Measurements from ENCODE around the gene POLK. TPM values are rescaled to one million over a fixed set of nuclear protein-coding genes. Genes with fewer than 3 reads are reported as not detected.
A peak's percentile ranks its signal among the peaks of the same experiment; 100 is the strongest.

The POLK gene
- total RNA-seq, 2 donors from 2014 or later = 11.3 to 14.8 TPM

DNA sequence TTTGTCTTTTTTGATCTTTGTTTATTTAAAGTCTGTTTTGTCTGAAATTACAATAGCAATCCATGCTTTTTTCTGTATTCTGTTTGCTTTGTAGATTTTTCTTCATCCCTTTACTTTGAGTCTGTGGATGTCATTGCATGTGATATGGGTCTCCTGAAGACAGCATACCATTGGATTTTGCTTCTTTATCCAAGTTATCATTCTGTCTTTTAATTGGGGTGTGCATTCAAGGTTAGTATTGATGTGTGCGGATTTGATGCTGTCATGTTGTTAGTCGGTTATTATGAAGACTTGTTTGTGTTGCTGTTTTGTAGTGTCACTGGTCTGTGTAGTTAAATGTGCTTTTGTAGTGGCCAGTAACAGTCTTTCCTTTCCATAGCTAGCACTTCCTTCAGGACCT, 23.0 kb downstream of the POLK start:
- Histone ChIP-seq H3K4me1 (ENCODE audit: control insufficient read depth, insufficient read depth, low read length) (peaks cover 8% of the 10 kb centered on the region), H3K27ac (ENCODE audit: low read depth, low read length) (no peak overlapping the region), H3K4me3 (ENCODE audit: low read length) (no peak overlapping the region), H3K9me3 (ENCODE audit: control insufficient read depth, low read length) (peaks cover 32% of the 10 kb centered on the region), H3K27me3 (ENCODE audit: control insufficient read depth, insufficient read depth, low read length, poor library complexity, severe bottlenecking) (no peaks in the 10 kb centered on the region), H3K36me3 (ENCODE audit: control insufficient read depth, insufficient read depth, low read length) (no peaks in the 10 kb centered on the region), H3K9ac (ENCODE audit: extremely low read depth, low read length, poor library complexity, severe bottlenecking) (no peak overlapping the region)
- Mint-ChIP-seq H3K36me3 (ENCODE audit: low read depth) (peaks cover 27% of the 10 kb centered on the region), H3K4me3 (no peak overlapping the region), H3K9me3 (peaks cover 24% of the 10 kb centered on the region), H3K4me1 (peaks cover 16% of the 10 kb centered on the region), H3K27ac (no peak overlapping the region), H3K27me3 (ENCODE audit: insufficient read depth) (no peaks in the 10 kb centered on the region)
- no peak for DNase-seq
- 78% methylated on average over 2 of the region's 2 CpGs; no CpG with 5 or more reads in 1 of the 2 experiments for WGBS, 2 experiments (ENCODE audit: insufficient coverage in 1 of 2, insufficient read length in 1 of 2)
- TF ChIP-seq, protein P1, sequence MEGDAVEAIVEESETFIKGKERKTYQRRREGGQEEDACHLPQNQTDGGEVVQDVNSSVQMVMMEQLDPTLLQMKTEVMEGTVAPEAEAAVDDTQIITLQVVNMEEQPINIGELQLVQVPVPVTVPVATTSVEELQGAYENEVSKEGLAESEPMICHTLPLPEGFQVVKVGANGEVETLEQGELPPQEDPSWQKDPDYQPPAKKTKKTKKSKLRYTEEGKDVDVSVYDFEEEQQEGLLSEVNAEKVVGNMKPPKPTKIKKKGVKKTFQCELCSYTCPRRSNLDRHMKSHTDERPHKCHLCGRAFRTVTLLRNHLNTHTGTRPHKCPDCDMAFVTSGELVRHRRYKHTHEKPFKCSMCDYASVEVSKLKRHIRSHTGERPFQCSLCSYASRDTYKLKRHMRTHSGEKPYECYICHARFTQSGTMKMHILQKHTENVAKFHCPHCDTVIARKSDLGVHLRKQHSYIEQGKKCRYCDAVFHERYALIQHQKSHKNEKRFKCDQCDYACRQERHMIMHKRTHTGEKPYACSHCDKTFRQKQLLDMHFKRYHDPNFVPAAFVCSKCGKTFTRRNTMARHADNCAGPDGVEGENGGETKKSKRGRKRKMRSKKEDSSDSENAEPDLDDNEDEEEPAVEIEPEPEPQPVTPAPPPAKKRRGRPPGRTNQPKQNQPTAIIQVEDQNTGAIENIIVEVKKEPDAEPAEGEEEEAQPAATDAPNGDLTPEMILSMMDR (conservative IDR thresholded peaks at IDR 0.05) = no peak

DNA sequence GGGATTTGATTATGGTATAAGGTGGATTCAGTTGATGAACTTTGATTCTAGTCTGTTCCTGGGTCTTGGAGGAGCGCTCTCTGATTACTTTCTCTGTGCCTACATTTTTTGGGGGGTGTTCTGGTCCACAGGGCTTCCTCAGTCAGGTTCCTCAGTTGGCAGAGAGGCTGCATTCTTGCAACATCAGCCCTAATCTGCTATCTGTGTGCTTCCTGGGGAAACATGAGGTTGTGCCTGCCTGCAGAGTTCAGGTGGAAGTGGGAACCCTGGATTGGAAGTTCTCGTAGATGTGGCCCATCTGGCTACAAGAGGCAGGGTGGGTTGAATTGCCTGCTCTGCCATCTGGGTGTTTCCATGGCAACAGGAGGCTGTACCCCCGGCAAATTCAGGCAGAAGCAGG, 24.5 kb downstream of the POLK start:
- peaks cover 32% of the 10 kb centered on the region for H3K9me3 ChIP-seq (ENCODE audit: control insufficient read depth, low read length)
- peaks cover 8% of the 10 kb centered on the region for H3K4me1 ChIP-seq (ENCODE audit: control insufficient read depth, insufficient read depth, low read length)
- Mint-ChIP-seq H3K9me3 (peaks cover 24% of the 10 kb centered on the region), H3K4me1 (peaks cover 18% of the 10 kb centered on the region), H3K36me3 (ENCODE audit: low read depth) (peaks cover 29% of the 10 kb centered on the region), H3K27me3 (ENCODE audit: insufficient read depth) (no peaks in the 10 kb centered on the region), H3K27ac (no peak overlapping the region), H3K4me3 (no peak overlapping the region)
- 95 to 100% methylated on average over 2 to 3 of the region's 3 CpGs for WGBS, 2 experiments (ENCODE audit: insufficient coverage in 1 of 2, insufficient read length in 1 of 2)
- TF ChIP-seq, protein P1 (conservative IDR thresholded peaks at IDR 0.05) = no peak
- no peaks in the 10 kb centered on the region for H3K27me3 ChIP-seq (ENCODE audit: control insufficient read depth, insufficient read depth, low read length, poor library complexity, severe bottlenecking)
- no peak for DNase-seq
- no peak overlapping the region for H3K4me3 ChIP-seq (ENCODE audit: low read length)
- H3K9ac ChIP-seq (ENCODE audit: extremely low read depth, low read length, poor library complexity, severe bottlenecking) = no peak overlapping the region
- no peak overlapping the region for H3K27ac ChIP-seq (ENCODE audit: low read depth, low read length)
- H3K36me3 ChIP-seq (ENCODE audit: control insufficient read depth, insufficient read depth, low read length) = no peaks in the 10 kb centered on the region

DNA sequence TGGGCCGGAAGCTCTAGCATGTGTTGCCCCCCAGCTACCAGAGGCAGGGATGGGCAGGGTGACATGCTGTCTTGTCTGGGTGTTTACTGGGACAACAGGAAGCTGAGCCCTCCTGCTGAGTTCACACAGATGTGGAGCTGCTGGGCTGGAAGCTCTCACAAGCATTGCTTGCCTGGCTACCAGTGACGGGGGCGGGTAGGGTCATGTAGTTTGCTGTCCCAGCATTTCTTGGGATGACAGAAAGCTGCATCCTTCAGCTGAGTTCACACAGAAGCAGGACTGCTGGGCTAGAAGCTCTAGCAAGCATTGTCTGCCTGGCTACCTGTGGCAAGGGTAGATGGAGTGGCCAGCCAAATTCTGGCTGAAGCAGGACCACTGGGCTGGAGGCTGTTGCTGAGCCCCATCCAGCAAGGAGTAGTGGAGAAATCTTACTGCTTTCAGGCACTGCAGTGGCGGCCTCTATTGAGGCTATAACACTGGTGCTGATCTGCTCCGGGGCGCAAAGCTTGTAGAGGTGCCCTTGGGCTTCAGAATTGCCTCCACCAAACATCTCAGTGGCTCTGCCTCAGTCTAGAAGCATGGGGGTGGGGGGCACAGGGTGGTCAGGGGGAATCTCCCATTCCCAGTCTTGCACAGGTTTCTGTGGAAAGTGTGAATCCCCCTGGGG, 25.1 kb downstream of the POLK start:
- no peaks in the 10 kb centered on the region for H3K36me3 ChIP-seq (ENCODE audit: control insufficient read depth, insufficient read depth, low read length)
- no peak overlapping the region for H3K9ac ChIP-seq (ENCODE audit: extremely low read depth, low read length, poor library complexity, severe bottlenecking)
- DNase-seq = peak; percentile 72
- no peaks in the 10 kb centered on the region for H3K27me3 ChIP-seq (ENCODE audit: control insufficient read depth, insufficient read depth, low read length, poor library complexity, severe bottlenecking)
- peaks cover 32% of the 10 kb centered on the region for H3K9me3 ChIP-seq (ENCODE audit: control insufficient read depth, low read length)
- WGBS, 2 experiments (ENCODE audit: insufficient coverage in 1 of 2, insufficient read length in 1 of 2) = 91 to 93% methylated on average over 2 to 6 of the region's 6 CpGs
- peak overlapping the region; percentile 8 for H3K27ac Mint-ChIP-seq
- H3K4me3 Mint-ChIP-seq = no peak overlapping the region
- H3K4me3 ChIP-seq (ENCODE audit: low read length) = no peak overlapping the region
- peaks cover 18% of the 10 kb centered on the region for H3K4me1 Mint-ChIP-seq
- peaks cover 27% of the 10 kb centered on the region for H3K36me3 Mint-ChIP-seq (ENCODE audit: low read depth)
- TF ChIP-seq, protein P1 (conservative IDR thresholded peaks at IDR 0.05) = no peak
- H3K27me3 Mint-ChIP-seq (ENCODE audit: insufficient read depth) = no peaks in the 10 kb centered on the region
- H3K9me3 Mint-ChIP-seq = peaks cover 21% of the 10 kb centered on the region
- H3K4me1 ChIP-seq (ENCODE audit: control insufficient read depth, insufficient read depth, low read length) = peaks cover 8% of the 10 kb centered on the region
- peak overlapping the region; percentile 17 for H3K27ac ChIP-seq (ENCODE audit: low read depth, low read length)
